ENCODE results near the gene F8. TPM values are rescaled to one million over a fixed set of nuclear protein-coding genes. Genes with fewer than 3 reads are reported as not detected.

The F8 gene
- total and polyA plus RNA-seq, 9 of the 15 experiments (the other 6 are each of a cell fraction or from before 2014, with no cell fraction given) = 0.41 to 3.8 (median 0.91) TPM

DNA sequence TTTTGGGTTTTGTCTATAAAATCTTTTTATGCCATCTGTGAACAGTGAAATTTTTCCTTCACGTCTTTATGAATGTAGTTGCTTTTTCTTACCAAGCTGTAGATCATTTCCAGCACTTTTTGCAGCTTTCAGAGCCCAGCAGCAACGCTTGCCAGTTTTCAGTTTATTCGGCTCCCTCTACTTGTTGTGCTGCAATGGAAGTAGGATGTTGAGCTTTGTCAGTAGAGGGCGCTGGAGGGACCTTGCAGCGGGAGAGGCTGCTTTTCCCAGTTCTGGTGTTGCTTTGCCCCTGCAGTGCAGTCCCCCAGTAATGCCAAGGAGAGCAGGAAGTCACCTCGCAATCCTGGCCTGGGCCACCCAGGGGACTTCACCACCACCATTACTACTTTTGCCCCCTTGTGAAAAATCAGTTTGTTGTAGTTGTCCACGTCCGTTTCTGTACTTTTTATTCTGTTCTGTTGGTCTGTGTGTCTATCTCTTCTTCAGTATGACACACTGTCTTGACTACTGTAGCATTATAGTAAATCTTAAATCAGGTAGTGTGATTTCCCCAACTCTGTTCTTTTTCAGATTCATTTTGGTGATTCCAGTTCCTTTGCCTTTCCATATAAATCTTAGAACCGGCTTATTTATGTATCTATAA is 26.6 kb upstream of the F8 start (continued):
- TF ChIP-seq, protein P1, sequence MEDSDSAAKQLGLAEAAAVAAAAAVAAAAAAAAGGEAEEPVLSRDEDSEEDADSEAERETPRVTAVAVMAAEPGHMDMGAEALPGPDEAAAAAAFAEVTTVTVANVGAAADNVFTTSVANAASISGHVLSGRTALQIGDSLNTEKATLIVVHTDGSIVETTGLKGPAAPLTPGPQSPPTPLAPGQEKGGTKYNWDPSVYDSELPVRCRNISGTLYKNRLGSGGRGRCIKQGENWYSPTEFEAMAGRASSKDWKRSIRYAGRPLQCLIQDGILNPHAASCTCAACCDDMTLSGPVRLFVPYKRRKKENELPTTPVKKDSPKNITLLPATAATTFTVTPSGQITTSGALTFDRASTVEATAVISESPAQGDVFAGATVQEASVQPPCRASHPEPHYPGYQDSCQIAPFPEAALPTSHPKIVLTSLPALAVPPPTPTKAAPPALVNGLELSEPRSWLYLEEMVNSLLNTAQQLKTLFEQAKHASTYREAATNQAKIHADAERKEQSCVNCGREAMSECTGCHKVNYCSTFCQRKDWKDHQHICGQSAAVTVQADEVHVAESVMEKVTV (CRISPR knock-in tag; IDR thresholded peaks at IDR 0.05) = 0 out of 2 replicates have a peak, but pooled peaks have one; percentile 10
- TF ChIP-seq KLF16 (IDR thresholded peaks at IDR 0.05) = peak; percentile 18; the same call in 1 of the 2 replicates
- 0 out of 2 replicates have a peak, but pooled peaks have one; percentile 18 for TF ChIP-seq SMC3 (conservative IDR thresholded peaks at IDR 0.05; ENCODE audit: insufficient read depth, low read depth, low read length)
- peak in 1 of 3 experiments; percentile 33 for TF ChIP-seq YY1 (IDR thresholded peaks at IDR 0.05; ENCODE audit: borderline replicate concordance in 1 of 3, control insufficient read depth in 1 of 3, extremely low read depth in 1 of 3, insufficient read depth in 3 of 3, insufficient read length in 1 of 3, insufficient replicate concordance in 2 of 3, low read depth in 1 of 3, low read length in 2 of 3)
- TF ChIP-seq CREM (IDR thresholded peaks at IDR 0.05; ENCODE audit: low read depth) = 0 out of 2 replicates have a peak, but pooled peaks have one; percentile 21
- TF ChIP-seq, protein P2, sequence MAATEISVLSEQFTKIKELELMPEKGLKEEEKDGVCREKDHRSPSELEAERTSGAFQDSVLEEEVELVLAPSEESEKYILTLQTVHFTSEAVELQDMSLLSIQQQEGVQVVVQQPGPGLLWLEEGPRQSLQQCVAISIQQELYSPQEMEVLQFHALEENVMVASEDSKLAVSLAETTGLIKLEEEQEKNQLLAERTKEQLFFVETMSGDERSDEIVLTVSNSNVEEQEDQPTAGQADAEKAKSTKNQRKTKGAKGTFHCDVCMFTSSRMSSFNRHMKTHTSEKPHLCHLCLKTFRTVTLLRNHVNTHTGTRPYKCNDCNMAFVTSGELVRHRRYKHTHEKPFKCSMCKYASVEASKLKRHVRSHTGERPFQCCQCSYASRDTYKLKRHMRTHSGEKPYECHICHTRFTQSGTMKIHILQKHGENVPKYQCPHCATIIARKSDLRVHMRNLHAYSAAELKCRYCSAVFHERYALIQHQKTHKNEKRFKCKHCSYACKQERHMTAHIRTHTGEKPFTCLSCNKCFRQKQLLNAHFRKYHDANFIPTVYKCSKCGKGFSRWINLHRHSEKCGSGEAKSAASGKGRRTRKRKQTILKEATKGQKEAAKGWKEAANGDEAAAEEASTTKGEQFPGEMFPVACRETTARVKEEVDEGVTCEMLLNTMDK (IDR thresholded peaks at IDR 0.05; ENCODE audit: borderline replicate concordance, insufficient read depth, low read depth, low read length, poor library complexity, severe bottlenecking) = peak; percentile 12
- TF ChIP-seq, protein P3, sequence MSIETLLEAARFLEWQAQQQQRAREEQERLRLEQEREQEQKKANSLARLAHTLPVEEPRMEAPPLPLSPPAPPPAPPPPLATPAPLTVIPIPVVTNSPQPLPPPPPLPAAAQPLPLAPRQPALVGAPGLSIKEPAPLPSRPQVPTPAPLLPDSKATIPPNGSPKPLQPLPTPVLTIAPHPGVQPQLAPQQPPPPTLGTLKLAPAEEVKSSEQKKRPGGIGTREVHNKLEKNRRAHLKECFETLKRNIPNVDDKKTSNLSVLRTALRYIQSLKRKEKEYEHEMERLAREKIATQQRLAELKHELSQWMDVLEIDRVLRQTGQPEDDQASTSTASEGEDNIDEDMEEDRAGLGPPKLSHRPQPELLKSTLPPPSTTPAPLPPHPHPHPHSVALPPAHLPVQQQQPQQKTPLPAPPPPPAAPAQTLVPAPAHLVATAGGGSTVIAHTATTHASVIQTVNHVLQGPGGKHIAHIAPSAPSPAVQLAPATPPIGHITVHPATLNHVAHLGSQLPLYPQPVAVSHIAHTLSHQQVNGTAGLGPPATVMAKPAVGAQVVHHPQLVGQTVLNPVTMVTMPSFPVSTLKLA (conservative IDR thresholded peaks at IDR 0.05) = no peak
- no peak for TF ChIP-seq ZNF584 (CRISPR knock-in tag; IDR thresholded peaks at IDR 0.05; ENCODE audit: low read depth)
- TF ChIP-seq CXXC5 (CRISPR knock-in tag; IDR thresholded peaks at IDR 0.05) = 0 out of 2 replicates have a peak, but pooled peaks have one; percentile 16
- TF ChIP-seq ZNF445 (CRISPR knock-in tag; IDR thresholded peaks at IDR 0.05; ENCODE audit: low read depth) = no peak

All from K562 (cell line).